ENCODE measurements around the gene COL9A2.

COL9A2 gene

GRCh38 chr1:40311692-40312091 lies 5.4 kb downstream of the COL9A2 start (continued):
- no peak for TF ChIP-seq POU6F1 (CRISPR knock-in tag; IDR thresholded peaks at IDR 0.05; ENCODE audit: borderline replicate concordance, low read depth)

GRCh38 chr1:40310983-40311642 lies 6.0 kb downstream of the COL9A2 start:
- no peak for ATAC-seq
- TF ChIP-seq CSRNP3 (CRISPR knock-in tag; IDR thresholded peaks at IDR 0.05) (no peak), PATZ1 (CRISPR knock-in tag; IDR thresholded peaks at IDR 0.05; ENCODE audit: borderline replicate concordance) (no peak), ISL1 (CRISPR knock-in tag; IDR thresholded peaks at IDR 0.05) (no peak), ARNTL (CRISPR knock-in tag; IDR thresholded peaks at IDR 0.05; ENCODE audit: borderline replicate concordance, low read depth) (no peak), OSR1 (CRISPR knock-in tag; IDR thresholded peaks at IDR 0.05) (no peak), CSDC2 (CRISPR knock-in tag; IDR thresholded peaks at IDR 0.05) (no peak), GLIS3 (CRISPR knock-in tag; IDR thresholded peaks at IDR 0.05) (no peak), ZFP30 (CRISPR knock-in tag; IDR thresholded peaks at IDR 0.05) (no peak), ZC3H10 (CRISPR knock-in tag; IDR thresholded peaks at IDR 0.05) (no peak), TSHZ2 (CRISPR knock-in tag; IDR thresholded peaks at IDR 0.05) (no peak), ZFP3 (CRISPR knock-in tag; IDR thresholded peaks at IDR 0.05) (no peak), POU6F1 (CRISPR knock-in tag; IDR thresholded peaks at IDR 0.05; ENCODE audit: borderline replicate concordance, low read depth) (no peak)

GRCh38 chr1:40310129-40310461 lies 7.0 kb downstream of the COL9A2 start:
- TF ChIP-seq TSHZ2 (CRISPR knock-in tag; IDR thresholded peaks at IDR 0.05) (no peak), CSDC2 (CRISPR knock-in tag; IDR thresholded peaks at IDR 0.05) (no peak), BACH2 (CRISPR knock-in tag; IDR thresholded peaks at IDR 0.05; ENCODE audit: borderline replicate concordance) (no peak), PPARA (CRISPR knock-in tag; IDR thresholded peaks at IDR 0.05; ENCODE audit: borderline replicate concordance) (no peak), CSRNP3 (CRISPR knock-in tag; IDR thresholded peaks at IDR 0.05) (no peak), RARB (CRISPR knock-in tag; IDR thresholded peaks at IDR 0.05) (no peak), PATZ1 (CRISPR knock-in tag; IDR thresholded peaks at IDR 0.05; ENCODE audit: borderline replicate concordance) (no peak), ARNTL (CRISPR knock-in tag; IDR thresholded peaks at IDR 0.05; ENCODE audit: borderline replicate concordance, low read depth) (no peak), ZNF565 (CRISPR knock-in tag; conservative IDR thresholded peaks at IDR 0.05; ENCODE audit: low read depth) (no peak), SNAI2 (CRISPR knock-in tag; IDR thresholded peaks at IDR 0.05) (no peak), TOX (CRISPR knock-in tag; IDR thresholded peaks at IDR 0.05; ENCODE audit: borderline replicate concordance) (no peak), ZNF8 (CRISPR knock-in tag; IDR thresholded peaks at IDR 0.05) (no peak), OSR1 (CRISPR knock-in tag; IDR thresholded peaks at IDR 0.05) (no peak)
- ATAC-seq: no peak

All from SK-N-SH treated with all-trans-retinoic acid at 6 μM for 48 hours (cell line).